Esophagus muscularis mucosa (tissue), 4 donors: ENCODE measurements around the gene ATF6B. TPM values are rescaled to one million over a fixed set of nuclear protein-coding genes. Genes with fewer than 3 reads are reported as not detected.

Source experiments
- DNase-seq: peaks from one replicate; pipeline ENCODE4 v3.0.0-alpha.2; 2017; ENCODE audit errors: extremely low spot score
- H3K27ac ChIP-seq, 4 donors: fragments of 200-600 bp; sonication (generic); replicated peaks in 1 of 4; 1 replicate in 3 of 4; 2 replicates in 1 of 4; pipeline ENCODE4 v1.5.1; 2016 to 2019; ENCODE audit warnings: mild to moderate bottlenecking in 1 of 4
- H3K27me3 ChIP-seq, 4 donors: fragments of 200-600 bp; sonication (generic); one replicate each; pipeline versions ENCODE4 v1.5.1 to v1.6.0; 2016 to 2019
- H3K36me3 ChIP-seq, 4 donors: fragments of 200-600 bp; sonication (generic); one replicate each; pipeline ENCODE4 v1.5.1; 2016 to 2019
- H3K4me1 ChIP-seq, 4 donors: fragments of 200-600 bp; sonication (generic); one replicate each; pipeline ENCODE4 v1.5.1; 2016 to 2019
- H3K4me3 ChIP-seq, 4 donors: fragments of 200-600 bp; sonication (generic); 1 replicate in 2 of 4; 2 replicates in 2 of 4; pipeline ENCODE4 v1.5.1; 2016 to 2019; ENCODE audit warnings: mild to moderate bottlenecking in 4 of 4, moderate library complexity in 1 of 4
- H3K9me3 ChIP-seq, 4 donors: fragments of 200-600 bp; sonication (generic); 1 replicate in 3 of 4; 2 replicates in 1 of 4; pipeline ENCODE4 v1.5.1; 2016 to 2019
- CTCF ChIP-seq, 3 experiments: fragments of 200-600 bp in 2 of 3; fragments of 450-650 bp in 1 of 3; sonication (generic) in 2 of 3; IDR thresholded peaks; one replicate each; pipeline ENCODE4 v1.5.1; 2017 to 2019; ENCODE audit warnings: antibody characterized with exemption in 3 of 3, mild to moderate bottlenecking in 2 of 3, moderate library complexity in 1 of 3
- EP300 ChIP-seq: sonication (generic); formaldehyde crosslinking; IDR thresholded peaks from one replicate; pipeline ENCODE4 v1.6.1; 2017; ENCODE audit warnings: antibody characterized with exemption
- POLR2A ChIP-seq: fragments of 450-650 bp; IDR thresholded peaks from one replicate; pipeline ENCODE4 v1.6.1; 2017; ENCODE audit warnings: antibody characterized with exemption, moderate library complexity, mild to moderate bottlenecking, low read depth
- POLR2AphosphoS5 ChIP-seq, 2 donors: sonication (generic); formaldehyde crosslinking; IDR thresholded peaks; one replicate each; pipeline ENCODE4 v1.6.1; 2017; ENCODE audit warnings: antibody characterized with exemption in 2 of 2
- WGBS: methylation state at CpG from one replicate; pipeline ENCODE4 v1.1.5; 2018; 5-methylcytosine and 5-hydroxymethylcytosine counted together
- intact Hi-C: fragments of 100-400 bp; cut with DNase I; formaldehyde crosslinking; loops from one replicate; pipeline ENCODE4 v1.15.1; 2023
- total RNA-seq, 4 donors: library from RNA; depleted of rRNA; stranded (reverse); fragments of >200 nt; gene quantifications; one replicate each; pipeline versions ENCODE4 v1.1.0 to v1.2.1, GENCODE V29; 2016

ATF6B gene
- total RNA-seq, 4 donors from 2014 or later, result 17.7 to 37.4 (median 27.2) TPM

GRCh38 chr6:32151863-32152768 is 24.1 kb upstream of the ATF6B start, which contains the start of gene PRRT1:
PRRT1 (minus strand) TSS chr6:32151939; CDS start chr6:32151827, 112 bp downstream.
- WGBS, result 20% methylated on average over 9 of the region's 24 CpGs
- Histone ChIP-seq H3K27ac (peak within 1 kb of the TSS; percentile 90 to 94 (median 93)), H3K4me1 (peaks cover 37 to 71% (median 63%) of the 10 kb centered on the region in 4 donors), H3K9me3 (no peaks in the 10 kb centered on the region), H3K36me3 (peaks cover 0 to 33% (median 23%) of the 10 kb centered on the region in 4 donors), H3K4me3 (peak within 1 kb of the TSS; percentile 76 to 84 (median 80)), H3K27me3 (no peaks in the 10 kb centered on the region)
- TF ChIP-seq POLR2A, result no peak
- TF ChIP-seq CTCF (IDR thresholded peaks at IDR 0.05), result no peak
- no peak for TF ChIP-seq POLR2AphosphoS5 (IDR thresholded peaks at IDR 0.05)
- TF ChIP-seq EP300, result no peak
- intact Hi-C loops, result no loop called here
- DNase-seq, result no peak

DNA sequence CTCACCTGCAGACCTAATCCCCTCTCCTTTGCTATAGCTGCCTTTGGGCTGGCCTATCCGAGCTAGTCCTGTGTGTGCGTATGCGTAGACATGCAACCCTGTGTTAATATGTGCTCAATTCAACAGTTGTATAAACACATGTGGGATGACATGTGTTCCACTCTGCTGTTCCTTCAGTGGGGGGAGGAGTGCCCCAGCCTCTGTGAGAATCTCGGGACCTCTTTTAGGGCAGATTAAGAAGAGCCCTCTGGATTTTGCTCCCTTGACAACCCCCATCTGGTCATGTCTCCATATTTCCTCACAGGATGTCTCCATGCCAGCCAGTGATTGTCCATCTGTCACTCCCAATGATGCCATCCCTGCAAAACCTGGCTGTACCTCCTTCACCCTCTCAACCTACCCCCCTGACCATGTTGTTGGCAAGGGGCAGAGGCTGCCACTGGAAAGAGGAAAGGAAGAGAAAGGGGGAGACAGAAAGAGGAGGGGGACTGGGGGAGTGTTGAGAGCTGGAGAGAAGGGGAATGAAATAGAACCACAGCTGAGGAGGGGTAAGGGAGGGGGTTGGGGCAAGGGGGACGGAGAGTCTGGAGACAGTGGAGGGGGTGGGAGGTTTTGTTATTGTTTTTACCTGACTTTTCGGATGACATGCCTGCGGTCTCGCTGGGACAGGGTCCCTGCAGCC is 23.3 kb upstream of the ATF6B start:
- Histone ChIP-seq H3K4me3 (peak overlapping the region; percentile 76 to 84 (median 80)), H3K36me3 (peaks cover 0 to 25% (median 15%) of the 10 kb centered on the region in 4 donors), H3K4me1 (peaks cover 37 to 63% (median 59%) of the 10 kb centered on the region in 4 donors), H3K27ac (peak overlapping the region; percentile 90 to 94 (median 93)), H3K27me3 (no peaks in the 10 kb centered on the region), H3K9me3 (no peaks in the 10 kb centered on the region)
- 21% methylated on average over 8 of the region's 8 CpGs for WGBS
- intact Hi-C loops, result no loop called here
- TF ChIP-seq POLR2AphosphoS5 (IDR thresholded peaks at IDR 0.05) (peak in 1 of 2 donors; percentile 8), CTCF (IDR thresholded peaks at IDR 0.05) (no peak)
- no peak for DNase-seq

- peaks cover 0 to 17% (median 6%) of the 10 kb centered on the region in 4 donors for H3K36me3 ChIP-seq
- WGBS, result 72% methylated on average over 30 of the region's 55 CpGs
- no peak for DNase-seq
- intact Hi-C loops, result no loop called here
- no peaks in the 10 kb centered on the region for H3K27me3 ChIP-seq
- H3K9me3 ChIP-seq, result no peaks in the 10 kb centered on the region
- H3K27ac ChIP-seq, result peak overlapping the region; percentile 24 to 93 (median 92)
- H3K4me3 ChIP-seq, result peak overlapping the region; percentile 76 to 84 (median 80)
- H3K4me1 ChIP-seq, result peaks cover 30 to 52% (median 48%) of the 10 kb centered on the region in 4 donors
- TF ChIP-seq POLR2A, result no peak
- TF ChIP-seq CTCF (IDR thresholded peaks at IDR 0.05), result no peak
- no peak for TF ChIP-seq POLR2AphosphoS5 (IDR thresholded peaks at IDR 0.05)
These were observed 22.2 kb upstream of the ATF6B start for GRCh38 chr6:32149932-32150870.

DNA sequence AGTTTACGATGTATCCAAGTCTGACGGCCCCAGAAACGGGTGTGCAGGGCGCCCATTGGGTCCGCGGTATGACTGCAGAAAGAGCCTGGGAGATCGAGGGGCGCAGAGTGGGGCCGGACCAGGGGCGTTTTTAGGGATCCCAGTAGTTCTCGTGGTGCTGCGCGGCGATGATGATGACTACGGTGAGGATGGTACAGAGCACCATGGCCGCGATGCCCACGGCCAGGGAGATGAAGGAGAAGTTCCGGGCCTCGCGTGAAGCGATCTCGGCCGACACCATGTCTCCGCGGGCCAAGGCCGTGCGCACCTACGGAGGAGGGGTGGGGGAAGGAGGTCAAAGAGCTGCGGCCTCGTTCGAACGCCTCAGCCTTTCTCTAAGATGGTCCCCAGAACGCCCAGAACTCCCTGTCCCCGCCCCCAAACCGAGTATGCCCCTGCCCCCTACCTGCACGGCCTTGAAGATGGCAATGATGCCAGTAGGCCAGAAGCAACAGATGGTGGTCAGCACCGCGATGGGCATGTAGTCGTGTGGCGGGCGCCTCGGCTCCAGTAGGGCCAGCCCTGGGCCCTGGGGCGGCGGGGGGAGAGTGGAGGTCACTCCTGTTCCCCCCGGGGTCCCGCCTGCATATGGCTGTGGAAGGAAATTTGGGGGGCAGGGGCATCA is 21.2 kb upstream of the ATF6B start:
- Histone ChIP-seq H3K4me1 (peaks cover 24 to 43% (median 41%) of the 10 kb centered on the region in 4 donors), H3K27ac (no peak overlapping the region), H3K4me3 (peak overlapping the region in 2 of 4 donors; percentile 15 to 35), H3K9me3 (no peaks in the 10 kb centered on the region), H3K27me3 (no peaks in the 10 kb centered on the region), H3K36me3 (peaks cover 0 to 17% (median 6%) of the 10 kb centered on the region in 4 donors)
- intact Hi-C loops, result no loop called here
- TF ChIP-seq POLR2A (no peak), CTCF (IDR thresholded peaks at IDR 0.05) (no peak), EP300 (no peak), POLR2AphosphoS5 (IDR thresholded peaks at IDR 0.05) (no peak)
- 80% methylated on average over 44 of the region's 47 CpGs for WGBS
- no peak for DNase-seq
